ENCODE measurements around the gene STAG3.
"Not testable (repeated sequence)": the region's sequence is repeated elsewhere in the genome, so short reads cannot be mapped to it uniquely, and the experiment has no call there.

The STAG3 gene

GRCh38 chr7:100212631-100213286 lies 35.0 kb downstream of the STAG3 start:
- no peak for DNase-seq (ENCODE audit: low spot score)

- no peak for DNase-seq (ENCODE audit: low spot score)
Measured at GRCh38 chr7:100213672-100214071, 36.0 kb downstream of the STAG3 start.

- not testable (repeated sequence) for DNase-seq (ENCODE audit: low spot score)
Measured at GRCh38 chr7:100214356-100214755, 36.6 kb downstream of the STAG3 start.

DNA sequence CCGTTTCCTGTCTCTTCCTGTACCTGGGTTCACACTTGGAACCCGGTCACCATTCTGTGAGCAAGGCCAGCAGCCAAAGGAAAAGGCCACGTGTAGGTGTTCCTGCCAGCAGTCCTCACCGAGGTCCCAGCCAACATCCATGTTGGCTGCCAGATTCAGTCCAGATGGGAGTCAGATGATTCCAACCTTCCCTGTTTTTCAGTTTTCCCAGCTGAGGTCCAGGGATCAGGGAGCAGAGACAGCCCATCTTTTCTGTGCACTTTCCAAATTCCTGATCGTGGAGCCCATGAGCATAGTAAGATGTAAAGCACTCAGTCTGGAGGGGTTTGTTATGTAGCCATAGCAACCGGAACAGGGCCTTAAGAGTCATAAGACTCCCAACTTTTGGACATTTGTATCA lies 38.2 kb downstream of the STAG3 start:
- DNase-seq (ENCODE audit: low spot score) = no peak

DNA sequence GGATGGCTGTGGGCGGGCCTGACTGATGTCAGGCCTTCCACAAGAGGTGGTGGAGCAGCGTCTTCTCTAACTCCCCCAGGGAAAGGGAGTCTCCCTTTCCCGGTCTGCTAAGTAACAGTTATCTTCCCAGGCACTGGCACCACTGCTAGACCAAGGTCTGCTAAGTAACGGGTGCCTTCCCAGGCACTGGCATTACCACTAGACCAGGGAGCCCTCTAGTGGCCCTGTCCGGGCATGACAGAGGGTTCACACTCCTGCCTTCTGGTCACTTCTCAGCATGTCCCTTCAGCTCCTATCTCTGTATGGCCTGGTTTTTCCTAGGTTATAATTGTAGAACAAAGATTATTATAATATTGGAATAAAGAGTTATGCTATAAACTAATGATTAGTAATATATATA lies 40.2 kb downstream of the STAG3 start:
- not testable (repeated sequence) for DNase-seq (ENCODE audit: low spot score)

DNA sequence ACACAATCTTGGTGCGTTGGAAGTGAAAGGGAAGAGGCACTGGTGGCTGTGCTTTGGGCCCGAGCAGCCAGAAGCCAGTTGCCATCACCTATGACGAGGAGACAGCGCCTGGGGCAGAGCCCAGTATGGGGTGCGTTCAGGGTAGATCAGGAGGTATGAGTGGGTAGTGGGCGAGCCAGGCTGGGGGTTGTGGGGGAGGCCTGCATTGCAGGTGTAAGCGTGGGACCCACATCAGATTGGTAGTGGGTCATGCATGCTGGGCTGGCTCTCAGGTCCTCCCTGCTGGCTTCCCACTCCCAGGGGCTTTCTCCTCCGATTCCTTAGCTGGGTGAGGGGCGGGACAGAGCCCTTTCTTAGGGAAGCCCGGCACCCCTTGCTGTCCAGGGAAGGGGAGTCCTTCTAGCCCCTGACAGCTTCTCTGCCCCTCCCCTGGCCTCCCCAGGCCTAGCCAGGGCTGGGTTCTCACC lies 41.6 kb downstream of the STAG3 start:
- DNase-seq (ENCODE audit: low spot score) = no peak

DNA sequence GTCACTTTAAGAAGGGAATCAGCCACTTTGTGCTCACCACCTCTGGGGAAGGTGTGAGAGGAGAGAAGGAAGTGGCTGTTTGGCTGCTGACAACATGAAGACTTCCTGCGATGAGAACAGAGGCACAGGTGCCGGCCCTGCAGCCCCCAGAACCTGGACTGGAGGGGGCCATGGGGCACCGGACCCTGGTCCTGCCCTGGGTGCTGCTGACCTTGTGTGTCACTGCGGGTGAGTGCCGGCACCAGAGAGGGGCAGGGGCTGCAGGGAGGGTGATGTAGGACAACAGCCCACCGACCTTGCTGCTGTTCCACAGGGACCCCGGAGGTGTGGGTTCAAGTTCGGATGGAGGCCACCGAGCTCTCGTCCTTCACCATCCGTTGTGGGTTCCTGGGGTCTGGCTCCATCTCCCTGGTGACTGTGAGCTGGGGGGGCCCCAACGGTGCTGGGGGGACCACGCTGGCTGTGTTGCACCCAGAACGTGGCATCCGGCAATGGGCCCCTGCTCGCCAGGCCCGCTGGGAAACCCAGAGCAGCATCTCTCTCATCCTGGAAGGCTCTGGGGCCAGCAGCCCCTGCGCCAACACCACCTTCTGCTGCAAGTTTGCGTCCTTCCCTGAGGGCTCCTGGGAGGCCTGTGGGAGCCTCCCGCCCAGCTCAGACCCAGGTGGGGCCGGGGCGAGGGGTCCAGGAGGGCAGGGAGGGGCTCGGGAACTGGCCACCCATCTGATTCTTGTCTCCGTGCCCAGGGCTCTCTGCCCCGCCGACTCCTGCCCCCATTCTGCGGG lies 42.3 kb downstream of the STAG3 start, which contains the start of gene PVRIG:
Gene PVRIG (plus strand): TSS at position 149 of the 785 bp plus-strand sequence. CDS start 22 bp downstream, at position 171.
- DNase-seq (ENCODE audit: low spot score) = not testable (repeated sequence)

GRCh38 chr7:100220586-100221230 lies 43.0 kb downstream of the STAG3 start:
- DNase-seq (ENCODE audit: low spot score) = no peak

GRCh38 chr7:100221231-100221718 lies 43.6 kb downstream of the STAG3 start:
- DNase-seq (ENCODE audit: low spot score) = no peak

- DNase-seq (ENCODE audit: low spot score) = no peak
Measured at GRCh38 chr7:100221767-100222444, 44.2 kb downstream of the STAG3 start.

DNA sequence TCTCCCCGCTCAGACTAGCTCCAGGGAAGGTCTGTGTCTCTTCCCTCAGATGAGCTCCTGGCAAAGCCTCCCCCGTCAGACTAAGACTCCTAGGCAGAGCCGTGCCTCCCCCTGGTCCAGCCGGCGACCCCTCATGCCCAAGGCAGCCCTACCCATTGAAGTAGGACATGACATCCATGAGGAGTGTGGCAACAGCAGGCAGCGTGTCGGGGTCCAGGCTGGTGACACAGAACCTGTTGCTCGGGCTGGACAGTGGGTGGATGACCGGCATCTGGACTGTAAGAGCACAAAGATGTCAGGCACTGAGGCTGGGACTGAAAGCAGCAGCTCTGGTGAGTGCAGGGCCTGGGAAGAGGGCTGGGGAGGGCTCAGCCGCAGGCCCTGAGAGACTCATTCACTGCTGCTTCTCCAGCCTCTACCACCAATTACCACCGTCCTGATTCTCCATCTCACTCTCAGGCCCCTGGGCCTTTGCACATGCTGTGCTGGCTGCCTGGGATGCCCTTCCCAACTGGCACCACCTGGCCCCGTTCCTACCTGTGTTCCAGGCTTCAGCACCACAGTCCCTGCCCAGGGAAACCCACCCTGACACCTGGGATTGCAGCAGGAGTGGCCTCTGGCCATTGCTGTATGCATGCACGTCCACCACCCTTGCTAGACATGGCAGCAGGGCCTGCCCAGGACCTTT lies 44.9 kb downstream of the STAG3 start:
- DNase-seq (ENCODE audit: low spot score) = no peak

GRCh38 chr7:100223376-100223927 lies 45.7 kb downstream of the STAG3 start:
- not testable (repeated sequence) for DNase-seq (ENCODE audit: low spot score)

DNA sequence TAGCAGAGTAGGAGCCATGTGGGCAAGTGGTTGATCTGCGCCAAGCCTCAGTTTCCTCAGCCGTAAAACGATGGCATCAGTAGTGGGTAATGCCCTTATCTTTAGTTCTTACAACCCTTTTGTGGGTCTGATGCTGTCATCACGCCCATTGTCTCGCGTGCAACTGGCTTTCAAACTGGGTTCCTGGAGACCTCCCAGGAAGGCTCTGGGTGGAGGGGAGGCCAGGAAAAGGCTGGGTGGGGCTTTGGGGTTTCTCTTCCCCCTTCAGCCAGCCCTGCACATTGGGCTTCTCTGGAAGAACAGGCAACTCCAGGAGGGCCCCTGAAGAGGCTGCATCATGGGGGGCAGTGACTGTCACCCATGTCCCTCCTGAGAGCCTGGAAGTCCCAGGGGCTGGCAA lies 47.2 kb downstream of the STAG3 start:
- not testable (repeated sequence) for DNase-seq (ENCODE audit: low spot score)

GRCh38 chr7:100234660-100235317 lies 57.1 kb downstream of the STAG3 start:
- DNase-seq (ENCODE audit: low spot score) = not testable (repeated sequence)

DNA sequence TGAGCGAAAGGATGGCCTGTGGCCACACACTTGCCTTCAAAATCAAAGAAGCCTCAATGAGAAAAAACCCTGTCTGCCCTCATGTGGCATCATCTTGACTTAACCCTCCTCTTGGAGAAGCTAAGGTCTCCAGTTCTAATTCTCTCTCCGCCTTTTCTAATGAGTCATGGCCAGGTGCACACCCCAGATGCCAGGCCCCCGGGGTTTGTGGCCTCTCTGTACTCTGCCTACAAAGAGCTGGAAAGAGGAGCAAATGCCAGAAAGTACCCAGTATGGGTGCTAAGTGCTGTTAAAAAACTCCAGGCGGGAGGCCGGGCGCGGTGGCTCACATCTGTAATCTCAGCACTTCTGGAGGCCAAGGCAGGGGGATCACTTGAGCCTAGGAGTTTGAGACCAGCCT lies 62.3 kb downstream of the STAG3 start:
- not testable (repeated sequence) for DNase-seq (ENCODE audit: low spot score)

- DNase-seq (ENCODE audit: low spot score) = not testable (repeated sequence)
Measured at GRCh38 chr7:100243385-100243784, 65.7 kb downstream of the STAG3 start.

- DNase-seq (ENCODE audit: low spot score) = not testable (repeated sequence)
Measured at GRCh38 chr7:100244988-100245605, 67.4 kb downstream of the STAG3 start.

DNA sequence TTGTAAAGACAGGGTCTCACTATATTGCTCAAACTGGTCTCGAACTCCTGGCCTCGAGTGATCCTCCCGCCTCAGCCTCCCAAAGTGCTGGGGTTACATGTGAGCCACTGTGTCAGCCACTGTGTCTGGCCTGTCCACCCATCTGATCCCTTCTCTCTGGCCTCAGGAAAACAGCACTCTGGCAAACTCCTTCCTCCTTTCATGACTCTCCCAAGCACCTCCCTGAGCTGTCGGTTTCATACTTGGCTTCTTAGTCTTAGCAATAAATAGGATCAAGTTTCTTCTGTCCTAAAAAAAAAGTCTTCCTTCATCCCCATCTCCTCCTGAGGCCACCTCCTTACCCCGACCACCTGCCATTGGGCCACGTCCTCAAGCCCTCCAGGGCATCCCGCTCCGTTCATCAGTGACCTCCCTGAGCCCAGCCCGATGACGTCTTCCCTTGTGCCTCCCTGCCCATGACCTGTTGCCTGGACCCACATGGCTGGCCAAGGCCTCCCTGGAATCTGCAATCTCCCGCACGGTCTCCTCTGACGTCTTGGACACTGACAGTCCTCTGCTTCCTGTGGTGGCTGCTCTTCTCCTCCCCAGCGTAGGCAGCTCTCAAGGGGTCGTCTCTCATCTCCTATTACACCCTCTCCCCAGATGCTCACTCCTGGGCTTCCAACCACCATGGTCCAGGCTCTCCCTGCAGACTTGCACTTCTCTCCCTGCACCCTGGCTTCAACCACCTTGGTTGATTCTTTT lies 68.6 kb downstream of the STAG3 start:
- DNase-seq (ENCODE audit: low spot score) = not testable (repeated sequence)

GRCh38 chr7:100246865-100247137 lies 69.1 kb downstream of the STAG3 start:
- DNase-seq (ENCODE audit: low spot score) = not testable (repeated sequence)
